GM12892 (cell line): ENCODE data around the gene NTN3.

Source experiments
- POLR2A ChIP-seq: IDR thresholded peaks from 2 replicates; pipeline ENCODE4 v1.6.1; 2011; ENCODE audit warnings: low read depth, low read length, control low read depth
- POLR2AphosphoS5 ChIP-seq: IDR thresholded peaks from 2 replicates; pipeline ENCODE4 v1.6.1; 2011; ENCODE audit warnings: low read depth, low read length, control low read depth

- TF ChIP-seq POLR2AphosphoS5 (no peak), POLR2A (no peak)
These were observed 22.0 kb upstream of the NTN3 start for GRCh38 chr16:2449118-2449517.
